Panc1 (cell line): ENCODE measurements around the gene HSF5. TPM values are rescaled to one million over a fixed set of nuclear protein-coding genes. Genes with fewer than 3 reads are reported as not detected.

Experiments used
- ATAC-seq: fragments of 200-7000 bp; cut with Tn5 transposase; 2 replicates; pipeline ENCODE4 v1.9.1; 2020; ENCODE audit warnings: mild to moderate bottlenecking, moderate library complexity
- BruUV-seq: library from RNA; stranded (reverse); fragments of 400-500 nt; replicated peaks from 2 replicates; lab custom pipeline; 2021; lab: Mats Ljungman, UMichigan
- CTCF ChIA-PET: fragments of 300-600 bp; sonication (Branson Sonifier 250); formaldehyde crosslinking; loops from one replicate; lab custom pipeline; 2022; ENCODE audit warnings: antibody characterized with exemption; lab: Charles Lee
- POLR2A ChIA-PET: fragments of 300-600 bp; sonication (Branson Sonifier 250); formaldehyde crosslinking; loops from one replicate; lab custom pipeline; 2022; ENCODE audit warnings: antibody characterized with exemption; lab: Charles Lee
- DNase-seq: peaks from one replicate; pipeline ENCODE4 v3.0.0-alpha.2; 2010; ENCODE audit warnings: low read depth, low spot score
- H3K27ac ChIP-seq: 2 replicates; pipeline ENCODE4 v1.5.1; 2011; ENCODE audit warnings: mild to moderate bottlenecking, low read length, inconsistent platforms
- H3K27me3 ChIP-seq: fragments of 200-500 bp; sonication (Bioruptor generic); 2 replicates; pipeline ENCODE4 v1.6.0; 2014; ENCODE audit warnings: low read length, inconsistent platforms; ENCODE audit not compliant: control insufficient read depth, insufficient read depth
- H3K36me3 ChIP-seq: fragments of 200-500 bp; sonication (Bioruptor generic); 2 replicates; pipeline ENCODE4 v1.5.1; 2014; ENCODE audit warnings: inconsistent platforms, mild to moderate bottlenecking, low read length, moderate library complexity; ENCODE audit not compliant: control insufficient read depth, insufficient read depth
- H3K4me1 ChIP-seq: 2 replicates; pipeline ENCODE4 v1.5.1; 2011; ENCODE audit warnings: inconsistent platforms, mild to moderate bottlenecking, low read length, moderate library complexity; ENCODE audit not compliant: control insufficient read depth, insufficient read depth
- H3K4me3 ChIP-seq, 2 experiments: 2 replicates each; pipeline ENCODE4 v1.5.1; 2011 to 2012; ENCODE audit warnings: low read depth in 2 of 2, low read length in 2 of 2, mild to moderate bottlenecking in 2 of 2, inconsistent platforms in 1 of 2, moderate library complexity in 1 of 2
- H3K9me3 ChIP-seq: fragments of 200-500 bp; sonication (Bioruptor generic); 2 replicates; pipeline ENCODE4 v1.5.1; 2014; ENCODE audit warnings: low read depth, mild to moderate bottlenecking, inconsistent platforms, low read length, moderate library complexity; ENCODE audit not compliant: control insufficient read depth, insufficient read depth
- CTCF ChIP-seq: fragments of 450-650 bp; IDR thresholded peaks from 2 replicates; pipeline ENCODE4 v1.5.1; 2017; ENCODE audit warnings: mild to moderate bottlenecking
- POLR2AphosphoS5 ChIP-seq: IDR thresholded peaks from 2 replicates; pipeline ENCODE4 v1.6.1; 2012; ENCODE audit warnings: mild to moderate bottlenecking, low read depth, low read length, moderate library complexity
- REST ChIP-seq, 2 experiments: IDR thresholded peaks; 2 replicates each; pipeline ENCODE4 v1.6.1; 2011 to 2012; ENCODE audit warnings: low read depth in 2 of 2, control low read depth in 1 of 2, low read length in 1 of 2, mild to moderate bottlenecking in 1 of 2, moderate library complexity in 1 of 2; ENCODE audit not compliant: insufficient read depth in 1 of 2
- SIN3A ChIP-seq: IDR thresholded peaks from 2 replicates; pipeline ENCODE4 v1.6.1; 2012; ENCODE audit warnings: low read depth, mild to moderate bottlenecking, low read length, moderate library complexity, borderline replicate concordance; ENCODE audit not compliant: insufficient read depth
- TCF7L2 ChIP-seq: IDR thresholded peaks from 2 replicates; pipeline ENCODE4 v1.6.1; 2011; ENCODE audit warnings: mild to moderate bottlenecking, low read depth, low read length, inconsistent platforms
- in situ Hi-C: cut with HindIII; loops from 2 replicates; pipeline ENCODE4 v1.10.0; 2016; ENCODE audit warnings: low sequenced_read_pairs, low pct_unique_long_range_greater_than_20kb
- intact Hi-C: fragments of 100-400 bp; cut with micrococcal nuclease; formaldehyde crosslinking; loops from one replicate; pipeline ENCODE4 v1.10.0; 2022; ENCODE audit not compliant: unreplicated experiment
- total RNA-seq: library from RNA; stranded (reverse); gene quantifications from one replicate; pipeline ENCODE4 v1.2.1, GENCODE V29; 2021; ENCODE audit not compliant: unreplicated experiment

The HSF5 gene
- total RNA-seq, 1 experiment from 2014 or later: not detected

- POLR2A ChIA-PET: interaction anchor here (0.5 kb wide), 1 partner anchor 23 kb away, joined by 4 read pairs; no protein-coding TSS in a partner anchor
- BruUV-seq: no TSS peak
- CTCF ChIA-PET: no interaction called here
- DNase-seq: no peak
- Histone ChIP-seq H3K4me3 (no peak overlapping the region), H3K9me3 (no peaks in the 10 kb centered on the region), H3K36me3 (no peaks in the 10 kb centered on the region), H3K4me1 (peaks cover 26% of the 10 kb centered on the region), H3K27me3 (no peaks in the 10 kb centered on the region; the same call in 1 of the 2 replicates), H3K27ac (peak overlapping the region; percentile 25)
- no peak for TF ChIP-seq CTCF
- no peak for TF ChIP-seq TCF7L2
- TF ChIP-seq SIN3A: no peak
- TF ChIP-seq POLR2AphosphoS5: no peak
- no peak for TF ChIP-seq REST (IDR thresholded peaks at IDR 0.05; ENCODE audit: insufficient read depth in 1 of 2, low read depth in 2 of 2, low read length in 1 of 2)
- ATAC-seq: no peak
- in situ Hi-C loops (no loop called here), intact Hi-C loops (no loop called here)
Measured at GRCh38 chr17:58388302-58389190, 99.7 kb downstream of the HSF5 start.

DNA sequence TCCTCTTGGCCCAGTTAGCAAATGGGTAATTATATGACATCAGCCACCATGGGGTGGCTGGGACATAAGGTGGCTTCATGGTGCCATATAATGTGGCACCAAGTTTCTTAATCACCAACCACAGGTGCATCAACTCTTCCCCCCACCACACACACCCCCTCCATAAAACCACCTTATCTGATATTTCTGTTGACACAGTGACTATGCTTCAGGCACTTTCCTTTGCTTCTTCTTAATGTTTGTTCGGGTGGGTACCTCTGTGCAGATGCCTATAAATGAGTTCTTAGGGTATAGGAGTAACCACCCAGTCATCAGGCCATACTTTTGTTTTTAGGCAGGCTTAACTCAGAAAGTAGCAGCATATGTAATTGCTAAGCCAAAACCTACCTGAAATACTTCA is 100.4 kb downstream of the HSF5 start:
- ChIA-PET POLR2A (interaction anchor here (0.5 kb wide), 1 partner anchor 22 kb away, joined by 4 read pairs; no protein-coding TSS in a partner anchor), CTCF (no interaction called here)
- TF ChIP-seq SIN3A (no peak), REST (IDR thresholded peaks at IDR 0.05; ENCODE audit: insufficient read depth in 1 of 2, low read depth in 2 of 2, low read length in 1 of 2) (no peak), CTCF (no peak), TCF7L2 (no peak), POLR2AphosphoS5 (no peak; the same call in 1 of the 2 replicates)
- Histone ChIP-seq H3K27me3 (no peaks in the 10 kb centered on the region; the same call in 1 of the 2 replicates), H3K4me1 (peaks cover 26% of the 10 kb centered on the region), H3K9me3 (no peaks in the 10 kb centered on the region), H3K36me3 (no peaks in the 10 kb centered on the region), H3K27ac (peak overlapping the region; percentile 25; the same call in 1 of the 2 replicates), H3K4me3 (no peak overlapping the region)
- BruUV-seq: no TSS peak
- intact Hi-C loops (no loop called here), in situ Hi-C loops (no loop called here)
- ATAC-seq (peak; percentile 67), DNase-seq (no peak)
